HG02852 (cell line): ENCODE data around the gene POU3F3.

Experiments
- ATAC-seq: cut with Tn5 transposase; IDR thresholded peaks from one replicate; pipeline ENCODE4 v1.9.1; 2021; ENCODE audit warnings: mild to moderate bottlenecking, moderate library complexity; ENCODE audit not compliant: unreplicated experiment

Gene POU3F3

GRCh38 chr2:104901037-104901881, 47.3 kb downstream of the POU3F3 start:
- ATAC-seq = no peak

GRCh38 chr2:104902317-104902716, 48.4 kb downstream of the POU3F3 start:
- no peak for ATAC-seq
